Ishikawa (cell line): Measurements from ENCODE around the gene MARCHF5.

Experiments
- FOXM1 ChIP-seq: IDR thresholded peaks from 2 replicates; pipeline ENCODE4 v1.6.1; 2012; ENCODE audit warnings: low read depth, borderline replicate concordance
- TAF1 ChIP-seq: IDR thresholded peaks from 2 replicates; pipeline ENCODE4 v1.6.1; 2012; ENCODE audit warnings: low read depth, mild to moderate bottlenecking
- TF ChIP-seq, protein P1 (sequence below): IDR thresholded peaks from 2 replicates; pipeline ENCODE4 v1.6.1; 2012
- TF ChIP-seq, protein P2 (sequence below): IDR thresholded peaks from 2 replicates; pipeline ENCODE4 v1.6.1; 2012

DNA sequence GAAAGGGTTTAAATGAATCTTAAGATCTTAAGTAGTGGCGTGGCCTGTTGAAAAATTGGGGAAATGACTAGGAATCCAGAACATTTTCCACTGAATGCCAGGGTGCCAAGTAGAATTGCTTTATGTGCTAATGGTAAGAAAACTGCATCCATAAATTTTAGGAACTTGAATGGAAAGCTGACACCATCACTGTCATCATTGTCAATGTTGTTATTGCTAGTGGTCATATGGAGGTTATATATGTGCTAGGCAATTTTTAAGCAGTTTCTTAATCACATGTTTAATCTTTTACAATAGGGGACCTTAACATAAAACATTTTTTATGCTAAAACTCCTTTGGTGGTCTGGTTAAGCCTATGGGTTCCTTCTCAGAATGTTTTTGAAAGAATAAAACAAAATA is 13.1 kb downstream of the MARCHF5 start:
- TF ChIP-seq TAF1 = no peak
- no peak for TF ChIP-seq FOXM1
- TF ChIP-seq, protein P1, sequence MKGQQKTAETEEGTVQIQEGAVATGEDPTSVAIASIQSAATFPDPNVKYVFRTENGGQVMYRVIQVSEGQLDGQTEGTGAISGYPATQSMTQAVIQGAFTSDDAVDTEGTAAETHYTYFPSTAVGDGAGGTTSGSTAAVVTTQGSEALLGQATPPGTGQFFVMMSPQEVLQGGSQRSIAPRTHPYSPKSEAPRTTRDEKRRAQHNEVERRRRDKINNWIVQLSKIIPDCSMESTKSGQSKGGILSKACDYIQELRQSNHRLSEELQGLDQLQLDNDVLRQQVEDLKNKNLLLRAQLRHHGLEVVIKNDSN = no peak
- TF ChIP-seq, protein P2, sequence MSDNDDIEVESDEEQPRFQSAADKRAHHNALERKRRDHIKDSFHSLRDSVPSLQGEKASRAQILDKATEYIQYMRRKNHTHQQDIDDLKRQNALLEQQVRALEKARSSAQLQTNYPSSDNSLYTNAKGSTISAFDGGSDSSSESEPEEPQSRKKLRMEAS = no peak
